Stomach smooth muscle (tissue), 2 donors: ENCODE results near the gene G6PC1.
"Not testable (repeated sequence)": the region's sequence is repeated elsewhere in the genome, so short reads cannot be mapped to it uniquely, and the experiment has no call there.

Experiments used
- H3K27ac ChIP-seq: one replicate; pipeline ENCODE4 v1.7.0; 2013; ENCODE audit warnings: mild to moderate bottlenecking, low read length, inconsistent platforms
- H3K27me3 ChIP-seq, 2 donors: one replicate each; pipeline ENCODE4 v1.7.0; 2013; ENCODE audit warnings: low read length in 2 of 2; ENCODE audit not compliant: insufficient read depth in 2 of 2, control insufficient read depth in 1 of 2
- H3K36me3 ChIP-seq, 2 donors: one replicate each; pipeline ENCODE4 v1.7.0; 2013; ENCODE audit warnings: low read length in 2 of 2; ENCODE audit not compliant: control insufficient read depth in 2 of 2, insufficient read depth in 2 of 2
- H3K4me1 ChIP-seq: one replicate; pipeline ENCODE4 v1.7.0; 2013; ENCODE audit warnings: low read length; ENCODE audit not compliant: control insufficient read depth, insufficient read depth
- H3K4me3 ChIP-seq, 2 donors: one replicate each; pipeline ENCODE4 v1.7.0; 2013; ENCODE audit warnings: low read length in 2 of 2
- H3K9ac ChIP-seq, 2 donors: one replicate each; pipeline ENCODE4 v1.7.0; 2013; ENCODE audit warnings: low read length in 2 of 2, mild to moderate bottlenecking in 1 of 2
- H3K9me3 ChIP-seq, 2 donors: one replicate each; pipeline ENCODE4 v1.7.0; 2013; ENCODE audit warnings: low read length in 2 of 2; ENCODE audit not compliant: control insufficient read depth in 2 of 2
- donor health status: healthy.
- donor health status: Pancreatic carcinoma.

Gene G6PC1

DNA sequence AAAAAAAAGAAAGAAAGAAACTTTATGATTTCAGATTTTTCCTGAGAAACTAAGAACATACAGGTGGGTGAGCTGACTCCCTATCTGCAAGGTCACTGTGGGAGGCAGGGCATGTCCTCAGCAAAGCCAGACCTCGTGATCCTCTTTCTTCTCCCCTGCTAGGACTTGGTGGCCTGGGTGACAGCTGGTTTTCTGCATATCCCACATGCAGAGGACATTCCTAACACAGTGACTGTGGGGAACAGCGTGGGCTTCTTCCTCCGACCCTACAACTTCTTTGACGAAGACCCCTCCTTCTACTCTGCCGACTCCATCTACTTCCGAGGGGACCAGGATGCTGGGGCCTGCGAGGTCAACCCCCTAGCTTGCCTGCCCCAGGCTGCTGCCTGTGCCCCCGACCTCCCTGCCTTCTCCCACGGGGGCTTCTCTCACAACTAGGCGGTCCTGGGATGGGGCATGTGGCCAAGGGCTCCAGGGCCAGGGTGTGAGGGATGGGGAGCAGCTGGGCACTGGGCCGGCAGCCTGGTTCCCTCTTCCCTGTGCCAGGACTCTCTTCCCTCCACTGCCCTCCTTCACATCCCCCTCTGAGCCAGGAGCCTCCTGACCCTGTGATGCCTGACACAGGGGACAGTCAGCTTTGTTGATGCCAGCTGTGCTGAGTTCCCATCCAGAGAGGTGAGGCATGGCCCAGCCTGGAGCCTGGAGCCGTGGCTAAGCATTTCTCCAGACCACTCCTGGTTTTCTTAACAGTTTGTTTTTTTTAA, 26.5 kb upstream of the G6PC1 start:
- not testable (repeated sequence) for H3K4me3 ChIP-seq, H3K9ac ChIP-seq, H3K27me3 ChIP-seq, H3K36me3 ChIP-seq, H3K4me1 ChIP-seq, H3K9me3 ChIP-seq, H3K27ac ChIP-seq

DNA sequence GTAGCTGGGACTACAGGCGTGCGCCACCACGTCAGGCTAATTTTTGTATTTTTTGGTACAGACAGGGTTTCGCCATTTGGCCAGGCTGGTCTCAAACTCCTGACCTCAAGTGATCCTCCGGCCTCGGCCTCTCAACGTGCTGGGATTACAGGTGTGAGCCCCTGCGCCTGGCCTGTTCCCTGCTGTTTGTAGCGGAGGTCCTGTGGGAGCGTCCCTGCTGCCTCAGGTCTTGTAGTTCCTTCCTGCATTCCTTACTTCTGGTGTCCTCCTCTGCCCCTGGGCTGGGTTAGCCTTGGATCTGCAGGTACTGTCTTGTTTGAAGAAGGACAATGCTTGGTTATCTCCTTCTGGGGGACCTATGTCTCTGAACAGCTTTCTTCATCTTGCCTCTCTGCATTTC, 23.6 kb upstream of the G6PC1 start:
- Histone ChIP-seq H3K4me1 (no peaks in the 10 kb centered on the region), H3K9ac (no peak overlapping the region), H3K9me3 (no peaks in the 10 kb centered on the region), H3K4me3 (no peak overlapping the region), H3K27me3 (no peaks in the 10 kb centered on the region), H3K27ac (no peak overlapping the region), H3K36me3 (peaks cover 0 to 7% of the 10 kb centered on the region in 2 donors)

DNA sequence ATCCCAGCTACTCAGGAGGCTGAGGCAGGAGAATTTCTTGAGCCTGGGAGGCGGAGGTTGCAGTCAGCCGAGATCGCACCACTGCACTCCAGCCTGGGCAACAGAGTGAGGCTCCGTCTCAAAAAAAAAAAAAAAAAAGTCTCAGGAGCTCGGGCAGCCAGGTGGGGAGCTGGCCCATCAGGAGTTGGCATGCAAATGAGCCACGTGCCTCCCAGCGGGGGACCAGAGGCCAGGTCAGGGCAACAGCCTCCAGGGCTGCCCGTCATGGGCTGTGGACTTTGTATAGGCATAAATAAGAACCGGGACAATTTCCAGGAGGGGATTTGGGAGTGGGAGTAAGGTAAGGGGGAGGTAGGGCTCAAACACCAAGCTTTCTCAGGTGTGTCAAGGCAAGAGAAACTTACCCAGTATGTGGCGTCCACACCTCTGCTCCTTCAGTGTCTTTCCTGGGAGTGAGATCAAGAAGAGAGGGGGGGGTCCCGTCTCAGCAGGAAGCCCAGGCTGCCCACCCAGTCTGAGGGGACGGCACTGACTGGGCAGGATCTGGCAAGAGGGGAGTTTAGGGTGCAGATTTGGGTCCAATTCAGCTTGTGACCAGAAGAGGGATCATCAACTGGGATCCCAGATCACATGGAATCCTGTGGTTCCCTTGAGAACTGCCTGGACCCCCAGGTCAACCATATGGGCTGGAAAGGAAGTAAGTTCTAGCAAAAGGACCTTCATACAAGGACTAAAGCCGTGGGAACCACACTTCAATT, 22.3 kb upstream of the G6PC1 start:
- no peak overlapping the region for H3K9ac ChIP-seq
- H3K27ac ChIP-seq: no peak overlapping the region
- peaks cover 0 to 4% of the 10 kb centered on the region in 2 donors for H3K36me3 ChIP-seq

DNA sequence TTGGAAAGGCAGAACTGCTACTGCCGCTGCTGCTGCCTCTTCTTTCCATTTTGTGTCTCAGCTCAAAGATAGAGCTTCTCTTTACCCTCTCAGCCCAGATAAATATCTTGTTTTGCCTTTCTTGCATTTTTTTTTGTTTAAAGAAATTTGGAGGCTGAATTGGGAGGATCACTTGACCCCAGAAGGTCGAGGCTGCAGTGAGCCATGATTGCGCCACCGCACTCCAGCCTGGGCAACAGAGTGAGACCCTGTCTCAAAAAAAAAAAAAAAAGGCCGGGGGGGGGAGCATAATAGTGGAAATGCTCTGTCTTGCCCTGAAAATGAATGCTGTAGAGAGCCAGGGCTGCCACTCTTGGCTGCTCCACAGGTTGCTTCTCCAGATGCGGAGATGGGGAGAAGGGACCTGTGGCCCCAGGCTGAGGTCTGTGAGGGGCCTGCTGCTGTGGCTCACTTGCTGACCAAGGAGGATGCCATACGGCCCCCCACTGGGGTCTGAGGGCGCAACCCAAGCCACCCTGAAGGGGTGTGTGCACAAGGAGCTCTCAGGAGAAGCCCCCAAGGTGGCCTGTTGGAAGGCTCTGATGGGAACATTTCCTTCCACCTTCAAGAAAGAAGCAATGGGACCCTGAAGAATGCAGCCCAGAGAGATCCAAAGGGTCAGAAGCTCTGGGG, 21.5 kb upstream of the G6PC1 start:
- Histone ChIP-seq H3K27ac (no peak overlapping the region), H3K4me3 (no peak overlapping the region), H3K27me3 (no peaks in the 10 kb centered on the region), H3K9me3 (no peaks in the 10 kb centered on the region), H3K4me1 (peaks cover 2% of the 10 kb centered on the region), H3K9ac (no peak overlapping the region), H3K36me3 (peaks cover 0 to 4% of the 10 kb centered on the region in 2 donors)

More for the DNA sequence above, 22.3 kb upstream of the G6PC1 start:
- H3K4me1 ChIP-seq: peaks cover 2% of the 10 kb centered on the region
- no peaks in the 10 kb centered on the region for H3K9me3 ChIP-seq
- no peaks in the 10 kb centered on the region for H3K27me3 ChIP-seq
- no peak overlapping the region for H3K4me3 ChIP-seq

DNA sequence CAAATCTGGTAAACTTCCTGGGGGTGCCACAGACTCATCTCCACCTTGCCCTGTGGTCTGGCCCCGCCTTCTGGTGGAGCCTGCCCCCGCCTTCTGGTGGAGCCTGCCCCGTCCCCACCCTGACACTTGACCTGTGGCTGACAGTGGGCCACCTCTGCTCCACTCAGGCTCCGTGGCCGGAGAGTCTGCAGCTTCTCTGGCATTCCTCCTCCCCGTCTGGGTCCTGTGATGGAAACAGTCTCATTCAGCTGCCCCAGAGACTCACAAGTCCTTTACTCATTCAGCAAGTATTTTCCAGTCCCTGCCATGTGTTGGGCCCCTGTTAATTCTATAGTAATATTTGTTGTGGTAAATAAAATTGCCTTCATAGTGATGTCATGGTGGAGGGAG, 21.0 kb upstream of the G6PC1 start:
- H3K27me3 ChIP-seq: no peaks in the 10 kb centered on the region
- no peak overlapping the region for H3K4me3 ChIP-seq
- peaks cover 0 to 2% of the 10 kb centered on the region in 2 donors for H3K36me3 ChIP-seq
- H3K4me1 ChIP-seq: peaks cover 2% of the 10 kb centered on the region
- H3K27ac ChIP-seq: no peak overlapping the region
- no peak overlapping the region for H3K9ac ChIP-seq
- no peaks in the 10 kb centered on the region for H3K9me3 ChIP-seq

DNA sequence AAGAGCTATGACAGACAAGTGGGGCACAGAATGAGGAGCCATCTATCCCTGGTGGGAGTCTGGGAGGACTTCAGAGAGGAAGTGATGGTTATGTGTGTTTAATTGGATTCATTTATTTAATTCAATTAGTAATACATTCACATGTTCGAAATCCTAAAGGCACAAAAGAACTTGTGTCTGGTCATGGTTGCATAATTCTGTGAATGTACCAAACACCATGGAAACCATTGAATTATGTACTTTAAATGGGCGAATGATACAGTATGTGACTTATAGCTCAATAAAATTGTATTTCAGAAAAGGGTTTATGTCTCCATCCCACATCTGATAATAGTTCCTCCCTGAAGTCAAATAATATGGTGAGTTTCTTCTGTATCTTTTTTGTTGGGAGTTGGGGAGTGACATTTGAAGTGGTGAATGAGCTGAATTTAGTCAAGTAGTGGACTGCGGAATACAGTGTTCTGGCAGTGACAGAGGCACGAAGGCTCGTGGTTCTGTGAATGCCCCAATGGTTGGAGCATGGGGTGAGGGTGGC, 19.8 kb upstream of the G6PC1 start:
- no peaks in the 10 kb centered on the region for H3K36me3 ChIP-seq
- H3K9ac ChIP-seq: no peak overlapping the region
- no peaks in the 10 kb centered on the region for H3K9me3 ChIP-seq
- peaks cover 2% of the 10 kb centered on the region for H3K4me1 ChIP-seq
- H3K4me3 ChIP-seq: no peak overlapping the region
- no peak overlapping the region for H3K27ac ChIP-seq
- H3K27me3 ChIP-seq: no peaks in the 10 kb centered on the region

DNA sequence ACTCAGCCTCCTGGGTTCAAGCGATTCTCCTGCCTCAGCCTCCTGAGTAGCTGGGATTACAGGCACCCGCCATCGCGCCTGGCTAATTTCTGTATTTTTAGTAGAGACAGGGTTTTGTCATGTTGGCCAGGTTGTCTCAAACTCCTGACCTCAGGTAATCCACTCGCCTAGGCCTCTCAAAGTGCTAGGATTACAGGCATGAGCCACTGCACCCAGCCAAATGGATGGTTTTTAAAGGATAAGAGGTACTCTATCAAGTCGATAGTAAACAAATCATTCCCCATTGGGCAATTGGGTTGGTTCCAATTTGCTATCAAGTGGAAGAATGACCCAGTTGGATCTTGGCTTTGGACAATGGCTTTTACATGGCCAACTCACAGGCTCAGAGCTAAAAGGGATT, 18.9 kb upstream of the G6PC1 start:
- not testable (repeated sequence) for H3K36me3 ChIP-seq, H3K4me1 ChIP-seq, H3K27ac ChIP-seq, H3K27me3 ChIP-seq, H3K9ac ChIP-seq, H3K9me3 ChIP-seq, H3K4me3 ChIP-seq

DNA sequence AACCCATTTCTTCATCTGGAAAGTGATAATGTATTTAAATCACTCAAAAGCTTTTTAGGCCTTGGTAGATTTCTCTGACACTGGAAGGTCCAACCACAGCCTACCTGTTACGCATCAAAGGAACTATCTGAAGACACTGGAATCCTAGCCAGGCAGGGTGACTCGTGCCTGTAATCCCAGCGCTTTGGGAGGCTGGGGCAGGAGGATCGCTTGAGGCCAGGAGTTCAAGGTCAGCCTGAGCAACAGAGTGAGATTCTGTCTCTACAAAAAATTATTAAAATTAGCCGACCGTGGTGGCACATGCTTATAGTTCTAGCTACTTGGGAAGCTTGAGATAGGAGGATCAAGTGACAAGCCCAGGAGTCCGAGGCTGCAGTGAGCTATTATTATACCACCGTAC, 18.4 kb upstream of the G6PC1 start:
- peaks cover 2% of the 10 kb centered on the region for H3K4me1 ChIP-seq
- no peaks in the 10 kb centered on the region for H3K27me3 ChIP-seq
- no peaks in the 10 kb centered on the region for H3K36me3 ChIP-seq
- H3K4me3 ChIP-seq: no peak overlapping the region
- no peak overlapping the region for H3K27ac ChIP-seq
- H3K9me3 ChIP-seq: no peaks in the 10 kb centered on the region
- no peak overlapping the region for H3K9ac ChIP-seq

DNA sequence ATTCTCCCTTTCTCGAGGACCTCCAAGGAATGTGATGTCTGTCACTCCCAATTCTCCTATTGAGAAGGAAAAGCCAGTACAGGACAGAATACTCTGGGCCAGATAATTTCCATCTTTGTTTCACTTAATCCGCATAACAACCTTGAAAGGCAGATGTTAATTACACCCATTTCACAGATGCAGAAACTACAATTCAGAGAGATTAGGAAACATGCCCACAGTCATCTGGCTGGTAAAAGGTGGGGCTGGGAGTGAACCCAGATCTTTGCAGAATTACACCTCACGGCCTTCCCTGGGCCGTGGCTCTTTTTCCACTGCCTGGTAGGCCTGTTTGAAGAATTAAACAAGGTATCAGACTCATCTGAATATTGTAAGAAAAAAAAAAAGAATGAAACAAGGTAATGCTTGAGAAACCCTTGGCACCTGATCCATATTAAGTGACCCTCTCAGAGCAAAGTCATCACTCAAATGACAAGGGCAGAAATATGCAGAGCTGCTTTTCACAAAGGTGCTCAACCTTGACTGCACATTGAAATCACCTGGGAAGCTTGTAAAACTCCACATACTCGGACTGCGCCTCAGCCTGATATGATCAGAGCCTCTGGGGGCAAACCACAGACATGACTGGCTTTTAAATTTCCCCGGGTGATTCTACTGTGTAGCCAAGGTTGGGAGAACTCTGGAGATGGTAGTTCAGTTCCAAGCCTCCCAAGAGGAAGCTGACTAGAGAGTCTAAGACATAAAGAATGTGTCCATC, 16.6 kb upstream of the G6PC1 start:
- Histone ChIP-seq H3K27ac (no peak overlapping the region), H3K36me3 (no peaks in the 10 kb centered on the region), H3K27me3 (no peaks in the 10 kb centered on the region), H3K4me3 (no peak overlapping the region), H3K9me3 (no peaks in the 10 kb centered on the region), H3K9ac (no peak overlapping the region), H3K4me1 (peaks cover 2% of the 10 kb centered on the region)

DNA sequence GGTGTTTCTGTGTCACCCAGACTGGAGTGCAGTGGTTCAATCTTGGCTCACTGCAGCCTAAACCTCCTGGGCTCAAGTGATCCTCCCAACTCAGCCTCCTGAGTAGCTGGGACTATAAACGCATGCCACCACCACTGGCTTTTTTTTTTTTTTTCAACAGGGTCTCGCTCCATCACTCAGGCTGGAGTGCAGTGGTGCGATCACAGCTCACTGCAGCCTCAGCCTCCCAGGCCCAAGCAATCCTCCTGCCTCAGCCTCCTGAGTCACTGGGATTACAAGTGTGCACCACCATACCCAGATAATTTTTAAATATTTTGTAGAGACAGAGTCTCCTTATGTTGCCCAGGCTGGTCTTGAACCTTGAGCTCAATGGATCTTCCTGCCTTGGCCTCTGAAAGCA, 14.8 kb upstream of the G6PC1 start:
- not testable (repeated sequence) for H3K9me3 ChIP-seq, H3K36me3 ChIP-seq, H3K27me3 ChIP-seq, H3K27ac ChIP-seq, H3K4me1 ChIP-seq, H3K9ac ChIP-seq, H3K4me3 ChIP-seq
